ENCODE measurements around the gene TRIM36. TPM values are rescaled to one million over a fixed set of nuclear protein-coding genes. Genes with fewer than 3 reads are reported as not detected.

The TRIM36 gene
- total RNA-seq, 6 donors from 2014 or later = under 0.01 to 7.3 (median 2.9) TPM

DNA sequence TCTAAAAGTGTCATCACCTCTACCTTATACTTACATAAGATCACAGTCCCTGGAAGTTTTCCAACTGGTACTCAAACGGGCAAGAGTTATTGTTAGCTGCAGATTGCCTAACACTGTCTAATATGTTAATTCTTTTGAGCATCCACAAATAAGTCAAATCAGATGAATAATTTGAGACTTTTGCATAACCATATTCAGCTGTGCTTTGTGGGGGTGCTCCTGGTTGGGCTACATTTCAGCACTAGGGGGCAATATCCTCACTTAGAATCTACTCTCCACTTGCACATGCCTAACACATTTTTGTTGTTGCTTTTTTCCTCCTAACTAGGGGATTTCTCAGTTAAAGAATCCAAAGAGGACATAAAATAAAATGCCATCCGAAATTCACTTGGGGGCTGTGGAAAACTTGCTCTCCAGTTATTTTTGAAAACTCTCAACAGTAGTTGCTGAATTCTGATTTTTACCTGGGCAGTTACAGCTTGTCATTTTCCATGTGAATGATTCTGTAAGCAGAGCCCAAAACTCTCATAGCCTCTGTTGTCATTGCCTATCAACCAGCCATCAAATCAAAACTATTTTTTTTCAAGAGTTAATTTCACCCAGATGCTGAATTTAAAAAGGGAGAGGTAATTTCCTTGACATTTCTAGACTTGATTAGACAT lies 71.5 kb downstream of the TRIM36 start:
- ATAC-seq (ENCODE audit: low FRiP score in 2 of 2) = peak; percentile 59 to 76

DNA sequence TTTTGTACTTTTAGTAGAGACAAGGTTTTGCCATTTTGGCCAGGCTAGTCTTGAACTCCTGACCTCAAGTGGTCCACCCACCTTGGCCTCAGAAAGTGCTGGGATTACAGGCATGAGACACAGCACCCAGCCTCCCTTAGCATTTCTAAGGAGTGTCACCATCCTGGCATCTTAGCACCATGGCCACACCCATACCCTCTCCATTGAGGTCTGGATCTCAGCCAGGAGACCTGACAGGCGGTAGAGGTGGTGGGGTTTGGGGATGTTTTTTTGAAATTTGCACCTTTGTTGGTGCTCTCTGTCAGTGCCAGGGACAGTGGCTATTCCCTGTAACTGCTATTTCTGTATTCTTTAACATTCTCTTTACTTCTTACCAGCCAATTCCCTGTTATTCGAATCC lies 72.5 kb downstream of the TRIM36 start:
- DNase-seq (no peak), ATAC-seq (ENCODE audit: low FRiP score in 2 of 2) (no peak)
- H3K4me3 ChIP-seq = no peak overlapping the region
- H3K27ac ChIP-seq = no peak overlapping the region
- H3K9me3 ChIP-seq = no peaks in the 10 kb centered on the region
- H3K36me3 ChIP-seq = no peaks in the 10 kb centered on the region
- TF ChIP-seq EP300 (IDR thresholded peaks at IDR 0.05) = no peak
- TF ChIP-seq, protein P1, sequence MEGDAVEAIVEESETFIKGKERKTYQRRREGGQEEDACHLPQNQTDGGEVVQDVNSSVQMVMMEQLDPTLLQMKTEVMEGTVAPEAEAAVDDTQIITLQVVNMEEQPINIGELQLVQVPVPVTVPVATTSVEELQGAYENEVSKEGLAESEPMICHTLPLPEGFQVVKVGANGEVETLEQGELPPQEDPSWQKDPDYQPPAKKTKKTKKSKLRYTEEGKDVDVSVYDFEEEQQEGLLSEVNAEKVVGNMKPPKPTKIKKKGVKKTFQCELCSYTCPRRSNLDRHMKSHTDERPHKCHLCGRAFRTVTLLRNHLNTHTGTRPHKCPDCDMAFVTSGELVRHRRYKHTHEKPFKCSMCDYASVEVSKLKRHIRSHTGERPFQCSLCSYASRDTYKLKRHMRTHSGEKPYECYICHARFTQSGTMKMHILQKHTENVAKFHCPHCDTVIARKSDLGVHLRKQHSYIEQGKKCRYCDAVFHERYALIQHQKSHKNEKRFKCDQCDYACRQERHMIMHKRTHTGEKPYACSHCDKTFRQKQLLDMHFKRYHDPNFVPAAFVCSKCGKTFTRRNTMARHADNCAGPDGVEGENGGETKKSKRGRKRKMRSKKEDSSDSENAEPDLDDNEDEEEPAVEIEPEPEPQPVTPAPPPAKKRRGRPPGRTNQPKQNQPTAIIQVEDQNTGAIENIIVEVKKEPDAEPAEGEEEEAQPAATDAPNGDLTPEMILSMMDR (IDR thresholded peaks at IDR 0.05) = no peak
- TF ChIP-seq POLR2AphosphoS5 (IDR thresholded peaks at IDR 0.05) = no peak
- no peak for TF ChIP-seq POLR2A (IDR thresholded peaks at IDR 0.05)
- no peaks in the 10 kb centered on the region for H3K4me1 ChIP-seq
- WGBS, 2 donors = 38 to 48% methylated on average over 2 of the region's 2 CpGs
- H3K27me3 ChIP-seq = no peaks in the 10 kb centered on the region

More for the DNA sequence above, 71.5 kb downstream of the TRIM36 start:
- Histone ChIP-seq H3K9me3 (no peaks in the 10 kb centered on the region), H3K27ac (no peak overlapping the region), H3K27me3 (no peaks in the 10 kb centered on the region), H3K36me3 (no peaks in the 10 kb centered on the region), H3K4me1 (no peaks in the 10 kb centered on the region), H3K4me3 (no peak overlapping the region)
- no peak for DNase-seq
- TF ChIP-seq POLR2A (IDR thresholded peaks at IDR 0.05) (no peak), EP300 (IDR thresholded peaks at IDR 0.05) (no peak), POLR2AphosphoS5 (IDR thresholded peaks at IDR 0.05) (no peak)
- TF ChIP-seq, protein P1 (IDR thresholded peaks at IDR 0.05) = peak; percentile 20 to 65 (median 52)
- WGBS, 2 donors = 0% methylated on average over 2 of the region's 2 CpGs

DNA sequence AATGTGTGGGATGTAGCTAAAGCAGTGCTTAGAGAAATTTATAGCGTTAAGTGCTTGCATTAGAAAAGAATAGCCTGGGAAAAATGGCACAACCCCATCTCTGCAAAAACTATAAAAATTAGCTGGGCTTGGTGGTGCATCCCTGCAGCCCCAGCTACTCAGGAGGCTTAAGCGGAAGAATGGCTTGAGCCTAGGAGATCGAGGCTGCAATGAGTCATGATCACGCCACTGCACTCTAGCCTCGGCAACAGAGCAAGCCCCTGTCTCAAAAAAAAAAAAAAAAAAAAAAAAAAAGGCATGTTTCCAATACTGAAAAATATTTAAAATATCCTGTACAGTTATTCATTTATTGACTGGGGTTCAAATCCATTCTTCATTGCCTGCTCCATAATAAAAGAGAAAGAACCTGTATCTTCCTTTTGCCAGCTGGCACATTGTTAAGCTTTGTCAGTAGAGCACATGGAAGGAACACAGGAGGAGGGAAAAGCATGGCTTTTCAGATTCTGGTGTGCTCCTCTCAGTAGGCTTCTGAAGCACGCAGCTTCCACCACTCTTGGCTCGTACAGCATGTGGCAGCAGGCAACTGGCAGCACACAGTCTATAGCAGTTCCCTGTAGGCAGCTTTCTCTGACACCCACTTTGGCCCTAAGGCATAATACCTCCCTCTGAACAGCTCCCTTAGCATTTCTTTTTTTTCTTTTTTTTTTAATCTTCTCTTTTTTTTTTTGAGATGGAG lies 73.5 kb downstream of the TRIM36 start:
- WGBS, 2 donors = 76 to 79% methylated on average over 7 of the region's 7 CpGs
- Histone ChIP-seq H3K27ac (no peak overlapping the region), H3K36me3 (no peaks in the 10 kb centered on the region), H3K4me3 (no peak overlapping the region), H3K9me3 (no peaks in the 10 kb centered on the region), H3K4me1 (no peaks in the 10 kb centered on the region), H3K27me3 (no peaks in the 10 kb centered on the region)
- DNase-seq (no peak), ATAC-seq (ENCODE audit: low FRiP score in 2 of 2) (no peak)
- TF ChIP-seq POLR2A (IDR thresholded peaks at IDR 0.05) = no peak
- TF ChIP-seq, protein P1 (IDR thresholded peaks at IDR 0.05) = no peak
- TF ChIP-seq POLR2AphosphoS5 (IDR thresholded peaks at IDR 0.05) = no peak
- no peak for TF ChIP-seq EP300 (IDR thresholded peaks at IDR 0.05)

DNA sequence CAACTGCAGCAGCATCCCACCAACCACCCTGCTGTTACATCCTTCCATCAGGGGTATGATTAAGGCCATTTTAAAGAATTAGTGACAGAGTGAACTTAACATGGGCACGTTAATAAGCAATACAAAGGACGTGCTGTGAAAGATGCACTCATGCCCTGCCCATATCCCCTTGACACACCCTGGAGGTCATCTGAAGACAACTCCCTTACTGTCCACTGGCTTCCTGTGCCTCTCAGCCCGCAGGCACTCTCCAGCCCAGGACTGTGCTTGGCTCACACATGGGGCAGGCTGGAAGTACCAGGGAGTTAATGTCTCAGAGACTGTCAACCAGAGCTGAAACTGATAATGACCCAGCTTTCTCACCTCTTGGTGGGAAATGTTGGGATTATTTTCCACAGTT lies 81.8 kb downstream of the TRIM36 start:
- Histone ChIP-seq H3K36me3 (no peaks in the 10 kb centered on the region), H3K27me3 (no peaks in the 10 kb centered on the region), H3K4me3 (no peak overlapping the region), H3K4me1 (no peaks in the 10 kb centered on the region), H3K9me3 (no peaks in the 10 kb centered on the region), H3K27ac (no peak overlapping the region)
- DNase-seq (no peak), ATAC-seq (ENCODE audit: low FRiP score in 2 of 2) (peak in 1 of 2 donors; percentile 22)
- WGBS, 2 donors = 80 to 88% methylated on average over 2 to 3 of the region's 3 CpGs
- TF ChIP-seq EP300 (IDR thresholded peaks at IDR 0.05) = no peak
- no peak for TF ChIP-seq POLR2A (IDR thresholded peaks at IDR 0.05)
- TF ChIP-seq, protein P1 (IDR thresholded peaks at IDR 0.05) = no peak
- TF ChIP-seq POLR2AphosphoS5 (IDR thresholded peaks at IDR 0.05) = no peak
